Neural progenitor cell (in vitro differentiated cells): Measurements from ENCODE around the gene IQCF5.

Experiments
- CTCF ChIP-seq: fragments of 200-600 bp; sonication (generic); IDR thresholded peaks from 2 replicates; pipeline ENCODE4 v1.5.1; 2017; ENCODE audit warnings: antibody characterized with exemption, mild to moderate bottlenecking
- EZH2phosphoT487 ChIP-seq: fragments of 200-600 bp; sonication (generic); IDR thresholded peaks from 2 replicates; pipeline ENCODE4 v1.6.1; 2017; ENCODE audit warnings: antibody characterized with exemption

- no peak for TF ChIP-seq CTCF
- no peak for TF ChIP-seq EZH2phosphoT487
These were observed 44.5 kb downstream of the IQCF5 start for GRCh38 chr3:51830836-51831385.
